Measurements from ENCODE around the gene INKA1. TPM values are rescaled to one million over a fixed set of nuclear protein-coding genes. Genes with fewer than 3 reads are reported as not detected.

The INKA1 gene
- total and polyA plus RNA-seq, 2 of the 8 experiments (the other 6 are each of a cell fraction or from before 2014, with no cell fraction given): 1.3 to 4.7 TPM

- TF ChIP-seq CHD7 (IDR thresholded peaks at IDR 0.05; ENCODE audit: insufficient replicate concordance, low read length) (no peak), RXRA (IDR thresholded peaks at IDR 0.05; ENCODE audit: insufficient read depth, low read depth, low read length) (no peak), ATF3 (IDR thresholded peaks at IDR 0.05; ENCODE audit: insufficient read depth, low read depth, low read length) (no peak), POU5F1 (IDR thresholded peaks at IDR 0.05; ENCODE audit: low read depth, low read length) (no peak), ASH2L (IDR thresholded peaks at IDR 0.05; ENCODE audit: low read length) (no peak), RFX5 (IDR thresholded peaks at IDR 0.05; ENCODE audit: borderline replicate concordance, low read depth, low read length) (no peak), CHD2 (IDR thresholded peaks at IDR 0.05; ENCODE audit: low read length) (no peak), GTF2F1 (IDR thresholded peaks at IDR 0.05; ENCODE audit: borderline replicate concordance, low read depth, low read length) (no peak)
Measured at GRCh38 chr3:49772703-49773102, 30.4 kb upstream of the INKA1 start (continued).
